GM21717 (cell line): ENCODE measurements around the gene PPFIBP2.
A peak's percentile ranks its signal among the peaks of the same experiment; 100 is the strongest.
"Not testable (repeated sequence)": the region's sequence is repeated elsewhere in the genome, so short reads cannot be mapped to it uniquely, and the experiment has no call there.

Source experiments
- ATAC-seq: cut with Tn5 transposase; IDR thresholded peaks from one replicate; pipeline ENCODE4 v1.9.1; 2021; ENCODE audit warnings: mild to moderate bottlenecking, moderate library complexity; ENCODE audit not compliant: unreplicated experiment

Gene PPFIBP2

GRCh38 chr11:7498193-7498592 is 15.6 kb upstream of the PPFIBP2 start:
- no peak for ATAC-seq

GRCh38 chr11:7499081-7499480 is 14.7 kb upstream of the PPFIBP2 start:
- no peak for ATAC-seq

GRCh38 chr11:7500251-7500650 is 13.5 kb upstream of the PPFIBP2 start:
- ATAC-seq, result no peak

- ATAC-seq, result no peak
Observed at GRCh38 chr11:7501251-7501650, 12.5 kb upstream of the PPFIBP2 start.

- ATAC-seq, result no peak
Observed at GRCh38 chr11:7501894-7502293, 11.9 kb upstream of the PPFIBP2 start.

GRCh38 chr11:7506243-7506642 is 7.6 kb upstream of the PPFIBP2 start:
- no peak for ATAC-seq

GRCh38 chr11:7508087-7508486 is 5.7 kb upstream of the PPFIBP2 start:
- no peak for ATAC-seq

- no peak for ATAC-seq
Observed at GRCh38 chr11:7509966-7510365, 3.8 kb upstream of the PPFIBP2 start.

GRCh38 chr11:7511401-7511800 is 2.4 kb upstream of the PPFIBP2 start:
- no peak for ATAC-seq

GRCh38 chr11:7512525-7513233 is 1.1 kb upstream of the PPFIBP2 start:
- peak; percentile 65 for ATAC-seq

- peak; percentile 11 for ATAC-seq
Observed at GRCh38 chr11:7514099-7514591, 346 bp downstream of the PPFIBP2 start.

GRCh38 chr11:7515447-7515886 is 1.7 kb downstream of the PPFIBP2 start:
- no peak for ATAC-seq

GRCh38 chr11:7516475-7516874 is 2.7 kb downstream of the PPFIBP2 start:
- ATAC-seq, result no peak

GRCh38 chr11:7517743-7518142 is 3.9 kb downstream of the PPFIBP2 start:
- not testable (repeated sequence) for ATAC-seq

GRCh38 chr11:7518811-7519562 is 5.2 kb downstream of the PPFIBP2 start:
- ATAC-seq, result no peak

GRCh38 chr11:7520011-7520942 is 6.5 kb downstream of the PPFIBP2 start:
- peak; percentile 48 for ATAC-seq

- ATAC-seq, result peak; percentile 81
Observed at GRCh38 chr11:7520981-7521487, 7.2 kb downstream of the PPFIBP2 start.

GRCh38 chr11:7522121-7522520 is 8.3 kb downstream of the PPFIBP2 start:
- ATAC-seq, result no peak

- ATAC-seq, result no peak
Observed at GRCh38 chr11:7522546-7522945, 8.7 kb downstream of the PPFIBP2 start.

GRCh38 chr11:7523416-7524210 is 9.8 kb downstream of the PPFIBP2 start:
- no peak for ATAC-seq
